ENCODE measurements around the gene TOMM20L. TPM values are rescaled to one million over a fixed set of nuclear protein-coding genes. Genes with fewer than 3 reads are reported as not detected.

The TOMM20L gene
- total and polyA plus RNA-seq, 2 of the 13 experiments (the other 11 are each of a cell fraction or from before 2014, with no cell fraction given) = 0.46 TPM; not detected in 1

DNA sequence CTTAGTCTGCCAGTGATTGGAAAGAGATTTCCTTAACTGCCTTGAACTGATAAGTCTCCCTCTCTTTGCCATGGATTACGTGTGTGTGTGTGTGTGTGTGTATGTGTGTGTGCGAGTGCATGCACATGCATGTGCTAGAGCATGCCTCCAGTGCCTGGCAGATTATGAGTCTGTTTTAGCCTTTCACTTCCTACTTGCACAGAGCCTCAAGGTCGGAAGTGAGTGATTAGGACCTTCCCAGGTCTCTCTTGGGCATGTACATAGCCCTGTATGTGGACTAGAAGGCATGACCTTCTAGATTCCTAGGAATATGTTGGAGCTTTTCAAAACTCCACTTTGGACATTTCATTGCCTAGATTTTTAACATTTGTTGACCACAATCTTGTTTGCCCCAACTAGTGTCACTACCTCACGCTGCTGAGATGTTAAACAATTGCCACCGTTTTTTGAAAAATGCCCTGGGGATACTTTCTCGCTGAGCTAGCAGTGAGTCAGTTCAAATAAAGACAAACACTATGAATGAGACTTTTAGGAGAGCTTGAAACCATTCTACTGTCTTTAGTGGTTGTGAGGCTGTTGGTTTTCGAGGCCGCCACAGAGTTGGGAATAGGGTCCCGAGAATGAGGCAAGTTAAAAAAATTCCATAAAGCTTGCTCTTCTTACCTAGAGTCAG is 60.0 kb downstream of the TOMM20L start:
- Histone ChIP-seq H3K4me3 (replicated peaks in 1 of 3; ENCODE audit: insufficient read depth in 1 of 3, low read depth in 2 of 3, low read length in 3 of 3) (no peak overlapping the region), H3K9me3 (ENCODE audit: low read length) (no peaks in the 10 kb centered on the region), H3K27me3 (ENCODE audit: control insufficient read depth in 1 of 2, insufficient read depth in 2 of 2, low read length in 2 of 2) (no peaks in the 10 kb centered on the region), H3K27ac (ENCODE audit: extremely low read length, insufficient read depth, low read length) (no peak overlapping the region), H4K20me1 (ENCODE audit: insufficient read depth, low read length) (no peaks in the 10 kb centered on the region), H3K79me2 (ENCODE audit: insufficient read depth, low read length) (no peaks in the 10 kb centered on the region), H2AFZ (ENCODE audit: low read length) (no peak overlapping the region), H3K36me3 (replicated peaks in 1 of 2; ENCODE audit: control insufficient read depth in 1 of 2, insufficient read depth in 2 of 2, low read length in 2 of 2) (peaks cover 3 to 19% of the 10 kb centered on the region in 2 experiments; a peak in 2 of 5 replicates), H3K4me2 (ENCODE audit: low read depth, low read length) (no peak overlapping the region), H3K9ac (ENCODE audit: insufficient read depth, low read depth, low read length) (no peak overlapping the region), H3K4me1 (ENCODE audit: insufficient read depth, low read length) (no peaks in the 10 kb centered on the region)
- FAIRE-seq = no peak
- ChIA-PET POLR2A (no interaction called here), CTCF (ENCODE audit: low intra/inter-chr PET ratio, low total read pairs) (no interaction called here)
- no peak for ATAC-seq
- in situ Hi-C loops (cut with HindIII; ENCODE audit: extremely low pct_ligation_motif_present, low pct_unique_long_range_greater_than_20kb) = no loop called here
- no peak for DNase-seq (ENCODE audit: low spot score)
- BruUV-seq (replicated peaks) = no TSS peak
- intact Hi-C loops (cut with micrococcal nuclease; ENCODE audit: unreplicated experiment) = no loop called here
- WGBS (ENCODE audit: low lambda C conversion rate) = 86% methylated on average over 9 of the region's 9 CpGs
- TF ChIP-seq, protein P1, sequence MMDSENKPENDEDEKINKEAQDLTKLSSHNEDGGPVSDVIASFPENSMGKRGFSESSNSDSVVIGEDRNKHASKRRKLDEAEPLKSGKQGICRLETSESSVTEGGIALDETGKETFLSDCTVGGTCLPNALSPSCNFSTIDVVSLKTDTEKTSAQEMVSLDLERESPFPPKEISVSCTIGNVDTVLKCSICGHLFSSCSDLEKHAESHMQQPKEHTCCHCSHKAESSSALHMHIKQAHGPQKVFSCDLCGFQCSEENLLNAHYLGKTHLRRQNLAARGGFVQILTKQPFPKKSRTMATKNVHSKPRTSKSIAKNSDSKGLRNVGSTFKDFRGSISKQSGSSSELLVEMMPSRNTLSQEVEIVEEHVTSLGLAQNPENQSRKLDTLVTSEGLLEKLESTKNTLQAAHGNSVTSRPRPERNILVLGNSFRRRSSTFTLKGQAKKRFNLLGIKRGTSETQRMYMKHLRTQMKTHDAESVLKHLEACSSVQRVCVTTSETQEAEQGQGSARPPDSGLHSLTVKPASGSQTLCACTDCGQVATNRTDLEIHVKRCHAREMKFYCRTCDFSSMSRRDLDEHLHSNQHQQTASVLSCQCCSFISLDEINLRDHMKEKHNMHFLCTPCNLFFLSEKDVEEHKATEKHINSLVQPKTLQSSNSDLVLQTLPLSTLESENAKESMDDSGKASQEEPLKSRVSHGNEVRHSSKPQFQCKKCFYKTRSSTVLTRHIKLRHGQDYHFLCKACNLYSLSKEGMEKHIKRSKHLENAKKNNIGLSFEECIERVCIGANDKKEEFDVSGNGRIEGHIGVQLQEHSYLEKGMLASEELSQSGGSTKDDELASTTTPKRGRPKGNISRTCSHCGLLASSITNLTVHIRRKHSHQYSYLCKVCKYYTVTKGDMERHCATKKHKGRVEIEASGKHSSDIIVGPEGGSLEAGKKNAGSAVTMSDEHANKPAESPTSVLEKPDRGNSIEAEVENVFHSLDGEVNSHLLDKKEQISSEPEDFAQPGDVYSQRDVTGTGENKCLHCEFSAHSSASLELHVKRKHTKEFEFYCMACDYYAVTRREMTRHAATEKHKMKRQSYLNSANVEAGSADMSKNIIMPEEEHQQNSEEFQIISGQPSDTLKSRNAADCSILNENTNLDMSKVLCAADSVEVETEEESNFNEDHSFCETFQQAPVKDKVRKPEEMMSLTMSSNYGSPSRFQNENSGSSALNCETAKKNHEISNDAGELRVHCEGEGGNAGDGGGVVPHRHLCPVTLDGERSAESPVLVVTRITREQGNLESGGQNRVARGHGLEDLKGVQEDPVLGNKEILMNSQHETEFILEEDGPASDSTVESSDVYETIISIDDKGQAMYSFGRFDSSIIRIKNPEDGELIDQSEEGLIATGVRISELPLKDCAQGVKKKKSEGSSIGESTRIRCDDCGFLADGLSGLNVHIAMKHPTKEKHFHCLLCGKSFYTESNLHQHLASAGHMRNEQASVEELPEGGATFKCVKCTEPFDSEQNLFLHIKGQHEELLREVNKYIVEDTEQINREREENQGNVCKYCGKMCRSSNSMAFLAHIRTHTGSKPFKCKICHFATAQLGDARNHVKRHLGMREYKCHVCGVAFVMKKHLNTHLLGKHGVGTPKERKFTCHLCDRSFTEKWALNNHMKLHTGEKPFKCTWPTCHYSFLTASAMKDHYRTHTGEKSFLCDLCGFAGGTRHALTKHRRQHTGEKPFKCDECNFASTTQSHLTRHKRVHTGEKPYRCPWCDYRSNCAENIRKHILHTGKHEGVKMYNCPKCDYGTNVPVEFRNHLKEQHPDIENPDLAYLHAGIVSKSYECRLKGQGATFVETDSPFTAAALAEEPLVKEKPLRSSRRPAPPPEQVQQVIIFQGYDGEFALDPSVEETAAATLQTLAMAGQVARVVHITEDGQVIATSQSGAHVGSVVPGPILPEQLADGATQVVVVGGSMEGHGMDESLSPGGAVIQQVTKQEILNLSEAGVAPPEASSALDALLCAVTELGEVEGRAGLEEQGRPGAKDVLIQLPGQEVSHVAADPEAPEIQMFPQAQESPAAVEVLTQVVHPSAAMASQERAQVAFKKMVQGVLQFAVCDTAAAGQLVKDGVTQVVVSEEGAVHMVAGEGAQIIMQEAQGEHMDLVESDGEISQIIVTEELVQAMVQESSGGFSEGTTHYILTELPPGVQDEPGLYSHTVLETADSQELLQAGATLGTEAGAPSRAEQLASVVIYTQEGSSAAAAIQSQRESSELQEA (CRISPR knock-in tag; IDR thresholded peaks at IDR 0.05; ENCODE audit: not compliant biosample characterization) = no peak
- no peak for TF ChIP-seq RXRA (CRISPR knock-in tag; IDR thresholded peaks at IDR 0.05)
- no peak for TF ChIP-seq ZBTB37 (CRISPR knock-in tag; IDR thresholded peaks at IDR 0.05)
- no peak for TF ChIP-seq BRCA1 (CRISPR knock-in tag; IDR thresholded peaks at IDR 0.05)
- TF ChIP-seq ZNF768 (CRISPR knock-in tag; IDR thresholded peaks at IDR 0.05) = no peak
- TF ChIP-seq ZNF879 (CRISPR knock-in tag; IDR thresholded peaks at IDR 0.05) = no peak
- TF ChIP-seq LRRFIP1 (CRISPR knock-in tag; conservative IDR thresholded peaks at IDR 0.05) = no peak
- no peak for TF ChIP-seq MED13 (CRISPR knock-in tag; IDR thresholded peaks at IDR 0.05)
- TF ChIP-seq SIN3B (IDR thresholded peaks at IDR 0.05; ENCODE audit: low read length) = no peak
- no peak for TF ChIP-seq ZC3H4 (CRISPR knock-in tag; IDR thresholded peaks at IDR 0.05; ENCODE audit: borderline replicate concordance)
- no peak for TF ChIP-seq ZNF329 (CRISPR knock-in tag; IDR thresholded peaks at IDR 0.05; ENCODE audit: low read depth)
- TF ChIP-seq ZNF749 (CRISPR knock-in tag; IDR thresholded peaks at IDR 0.05; ENCODE audit: borderline replicate concordance) = no peak

Measured in HepG2 (cell line).